HG02970 (cell line): ENCODE data around the gene RIC8A.
"Not testable (repeated sequence)": the region's sequence is repeated elsewhere in the genome, so short reads cannot be mapped to it uniquely, and the experiment has no call there.

Experiments
- ATAC-seq: cut with Tn5 transposase; IDR thresholded peaks from one replicate; pipeline ENCODE4 v1.9.1; 2021; ENCODE audit warnings: mild to moderate bottlenecking, moderate library complexity, moderate number of reproducible peaks; ENCODE audit not compliant: unreplicated experiment, low FRiP score

Gene RIC8A

GRCh38 chr11:216081-216974 lies 8.8 kb downstream of the RIC8A start:
- ATAC-seq, result no peak

DNA sequence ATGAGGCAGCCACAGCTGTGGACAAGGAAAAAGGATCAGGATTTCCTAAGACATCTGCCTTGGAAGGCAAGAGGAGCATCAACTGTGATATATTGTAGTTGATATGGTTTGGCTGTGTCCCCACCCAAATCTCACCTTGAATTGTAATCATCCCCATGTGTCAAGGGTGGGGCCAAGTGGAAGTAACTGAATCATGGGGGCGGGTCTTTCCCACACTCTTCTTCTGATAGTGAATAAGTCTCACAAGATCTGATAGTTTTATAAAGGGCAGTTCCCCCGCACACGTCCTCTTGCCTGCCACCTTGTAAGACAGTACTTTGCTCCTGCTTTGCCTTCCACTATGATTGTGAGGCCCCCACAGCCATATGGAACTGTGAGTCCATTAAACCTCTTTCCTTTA lies 10.2 kb downstream of the RIC8A start:
- ATAC-seq, result no peak

DNA sequence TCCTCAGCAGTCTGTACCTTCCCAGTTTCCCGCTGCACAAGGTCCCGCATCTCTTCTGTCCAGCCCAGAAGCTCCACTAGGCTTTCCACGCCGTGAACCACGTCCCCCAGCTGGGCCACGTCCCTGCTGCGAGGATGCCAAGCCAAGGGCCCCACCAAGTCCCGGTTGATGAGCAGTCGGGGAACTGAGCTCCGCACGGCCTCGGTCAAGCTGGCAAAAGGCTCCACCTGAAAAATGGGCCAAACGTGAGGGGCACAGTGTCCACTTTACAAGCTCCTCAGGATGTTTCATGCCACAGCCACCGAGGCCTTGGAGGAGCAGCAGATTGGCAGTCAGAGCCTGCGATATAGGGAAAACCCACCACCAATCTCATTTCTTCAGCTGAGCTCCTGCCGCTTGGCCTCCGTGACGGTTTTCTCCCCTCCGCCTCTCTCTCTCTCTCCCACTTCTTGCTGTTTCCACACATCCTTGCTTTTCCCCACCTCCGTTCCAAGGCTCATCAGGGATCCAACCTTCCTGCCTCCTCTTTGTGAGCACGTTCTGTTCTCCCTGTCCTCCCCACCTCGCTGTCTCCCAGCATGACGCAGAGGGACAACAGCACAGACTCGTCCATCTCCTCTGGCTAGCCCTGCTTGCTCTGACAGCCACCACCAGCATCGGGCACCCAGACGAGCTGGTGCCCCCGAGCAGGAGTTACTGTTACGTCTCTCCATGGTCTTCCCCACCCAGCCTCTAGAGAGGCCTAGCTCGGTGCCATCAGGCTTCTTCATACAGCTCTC lies 11.5 kb downstream of the RIC8A start:
- ATAC-seq, result no peak

DNA sequence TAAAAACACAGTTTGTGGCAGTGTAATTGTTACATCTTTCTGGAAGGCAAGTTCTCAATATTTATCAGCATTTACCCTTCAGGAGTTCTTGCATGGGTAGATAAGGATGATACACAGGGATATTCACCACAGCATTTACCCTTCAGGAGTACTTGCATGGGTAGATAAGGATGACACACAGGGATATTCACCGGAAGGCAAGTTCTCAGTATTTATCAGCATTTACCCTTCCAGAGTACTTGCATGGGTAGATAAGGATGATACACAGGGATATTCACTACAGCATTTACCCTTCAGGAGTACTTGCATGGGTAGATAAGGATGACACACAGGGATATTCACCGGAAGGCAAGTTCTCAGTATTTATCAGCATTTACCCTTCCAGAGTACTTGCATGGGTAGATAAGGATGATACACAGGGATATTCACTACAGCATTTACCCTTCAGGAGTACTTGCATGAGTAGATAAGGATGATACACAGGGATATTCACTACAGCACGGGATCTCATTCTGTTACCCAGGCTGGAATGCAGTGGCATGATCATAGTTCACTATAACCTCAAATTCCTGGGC lies 13.2 kb downstream of the RIC8A start:
- ATAC-seq, result not testable (repeated sequence)

DNA sequence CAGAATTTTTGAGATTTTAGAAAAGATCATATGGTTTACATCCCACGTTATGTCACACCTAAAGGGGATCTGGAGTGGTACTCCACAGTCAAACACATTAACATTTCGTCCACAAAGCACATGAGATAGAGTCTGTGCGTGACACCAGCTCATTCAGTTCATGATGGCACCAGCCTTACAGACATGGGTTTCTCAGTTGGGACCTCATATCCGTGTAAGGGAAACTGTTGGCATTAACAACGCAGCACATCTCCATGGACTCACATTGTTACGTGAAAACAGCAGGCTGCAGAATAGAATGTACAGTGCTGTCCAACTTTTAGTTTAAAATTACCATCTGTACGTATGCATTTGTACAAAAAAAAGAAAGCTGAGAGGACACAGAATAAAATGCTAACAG lies 14.0 kb downstream of the RIC8A start:
- no peak for ATAC-seq

DNA sequence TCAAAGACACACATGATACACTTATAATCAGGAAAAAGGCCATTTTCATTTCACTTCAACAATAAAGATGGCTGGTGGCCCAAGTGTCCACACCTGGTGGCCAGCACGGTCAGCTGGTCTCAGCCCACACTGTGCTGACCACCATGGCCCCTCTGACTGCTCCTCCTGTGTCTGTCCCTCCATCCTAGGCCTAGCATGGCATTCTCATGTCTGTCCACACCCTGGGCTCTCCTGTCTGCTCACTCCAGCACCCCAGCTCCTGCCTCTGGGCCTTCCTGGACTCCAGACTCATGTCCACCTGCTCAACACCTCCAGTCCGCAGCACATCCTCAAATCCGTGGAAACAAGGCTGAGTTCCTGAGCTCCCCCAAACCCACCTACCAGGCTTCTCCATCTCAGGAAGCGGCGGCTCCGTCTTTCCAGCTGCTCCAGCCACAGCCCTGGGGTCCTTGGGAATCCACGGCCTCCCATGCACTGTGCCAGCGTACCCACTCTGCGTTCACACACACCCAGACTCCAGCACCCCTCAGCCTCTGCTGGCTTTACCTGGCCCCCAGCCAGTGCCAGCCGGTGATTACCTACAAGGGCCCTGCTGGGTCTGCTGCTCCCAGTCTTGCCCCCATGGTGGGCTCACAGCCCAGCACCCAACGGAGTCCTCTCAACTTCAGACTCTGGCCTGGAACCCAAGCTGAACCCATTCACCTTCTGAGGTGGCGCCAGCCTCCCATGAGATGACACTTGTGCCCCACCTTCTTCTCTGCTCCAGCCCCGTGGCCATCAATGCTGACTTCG lies 14.7 kb downstream of the RIC8A start:
- ATAC-seq, result no peak

- ATAC-seq, result no peak
These were observed 15.7 kb downstream of the RIC8A start for GRCh38 chr11:223026-223789.

- no peak for ATAC-seq
These were observed 16.4 kb downstream of the RIC8A start for GRCh38 chr11:223884-224283.

DNA sequence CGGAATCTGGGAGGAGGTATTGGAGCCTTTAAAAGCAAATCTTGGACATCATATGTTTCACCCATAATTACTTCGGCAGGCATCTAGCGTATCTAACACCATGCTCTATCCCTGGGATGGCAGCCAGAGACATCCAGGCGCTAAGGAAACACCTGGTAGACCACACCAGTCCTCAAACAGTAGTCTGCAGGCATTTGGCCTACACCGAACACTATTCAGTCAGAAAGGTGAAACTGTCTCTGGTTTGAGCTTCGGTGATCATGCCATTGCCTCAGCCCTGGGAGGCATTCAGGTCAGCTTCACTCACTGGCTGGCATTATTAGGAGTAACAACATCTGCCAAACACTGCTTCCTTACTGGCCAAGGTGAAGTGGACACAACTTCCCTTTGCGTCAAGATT lies 16.9 kb downstream of the RIC8A start:
- ATAC-seq, result no peak

DNA sequence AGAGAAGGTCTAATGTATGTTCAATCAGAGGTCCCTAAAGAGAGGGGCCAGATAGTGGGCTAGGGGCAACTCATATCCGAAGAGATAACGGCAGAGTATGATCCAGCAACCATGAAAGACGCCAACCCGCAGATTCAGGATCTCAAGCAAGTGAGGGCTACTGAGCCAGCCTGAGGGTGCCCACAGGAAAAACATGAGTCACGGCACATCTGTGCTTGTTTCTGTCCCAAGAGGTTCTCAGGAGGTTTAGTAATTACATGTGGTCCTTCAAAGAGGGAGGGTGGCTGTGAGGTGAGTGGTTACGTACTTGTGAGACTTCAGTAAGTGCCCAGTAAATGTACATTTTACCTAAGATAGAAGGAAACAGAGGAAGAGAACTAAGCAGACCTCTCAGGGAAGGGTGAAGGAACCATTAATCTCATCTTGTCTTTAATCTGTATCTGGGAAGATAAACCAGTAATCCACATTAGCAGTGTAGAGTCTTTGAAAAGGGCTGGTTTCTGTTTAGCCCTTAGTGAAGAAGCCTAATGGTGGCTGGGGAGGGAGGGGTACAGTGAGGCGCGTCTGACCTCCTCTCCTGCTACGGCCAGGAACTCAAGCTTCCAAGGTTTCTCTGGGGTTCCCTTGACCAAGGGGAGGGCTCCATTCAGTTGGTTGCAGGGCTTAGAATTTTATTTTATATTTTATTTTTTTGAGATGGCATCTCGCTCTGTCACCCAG lies 18.4 kb downstream of the RIC8A start:
- no peak for ATAC-seq

GRCh38 chr11:227824-228379 lies 20.4 kb downstream of the RIC8A start:
- ATAC-seq, result no peak

- ATAC-seq, result no peak
These were observed 22.9 kb downstream of the RIC8A start for GRCh38 chr11:230431-230830.

- no peak for ATAC-seq
These were observed 25.5 kb downstream of the RIC8A start for GRCh38 chr11:232783-233565.

DNA sequence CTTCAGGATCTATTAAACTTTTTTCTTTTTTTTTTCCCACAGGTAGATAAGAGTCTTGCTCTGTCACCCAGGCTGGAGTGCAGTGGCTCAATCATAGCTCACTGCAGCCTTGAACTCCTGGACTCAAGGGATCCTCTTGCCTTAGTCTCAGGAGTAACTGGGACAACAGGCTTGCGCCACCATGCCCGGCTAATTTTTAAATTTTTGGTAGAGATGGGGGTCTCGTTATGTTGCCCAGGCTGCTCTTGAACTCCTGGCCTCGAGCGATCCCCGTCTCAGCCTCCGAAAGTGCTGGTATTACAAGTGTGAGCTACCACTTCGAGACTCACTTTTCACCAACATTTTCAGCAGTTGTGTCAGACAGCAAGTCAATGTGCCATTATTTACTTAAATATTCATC lies 27.7 kb downstream of the RIC8A start:
- no peak for ATAC-seq

GRCh38 chr11:235609-235996 lies 28.1 kb downstream of the RIC8A start:
- ATAC-seq, result no peak

DNA sequence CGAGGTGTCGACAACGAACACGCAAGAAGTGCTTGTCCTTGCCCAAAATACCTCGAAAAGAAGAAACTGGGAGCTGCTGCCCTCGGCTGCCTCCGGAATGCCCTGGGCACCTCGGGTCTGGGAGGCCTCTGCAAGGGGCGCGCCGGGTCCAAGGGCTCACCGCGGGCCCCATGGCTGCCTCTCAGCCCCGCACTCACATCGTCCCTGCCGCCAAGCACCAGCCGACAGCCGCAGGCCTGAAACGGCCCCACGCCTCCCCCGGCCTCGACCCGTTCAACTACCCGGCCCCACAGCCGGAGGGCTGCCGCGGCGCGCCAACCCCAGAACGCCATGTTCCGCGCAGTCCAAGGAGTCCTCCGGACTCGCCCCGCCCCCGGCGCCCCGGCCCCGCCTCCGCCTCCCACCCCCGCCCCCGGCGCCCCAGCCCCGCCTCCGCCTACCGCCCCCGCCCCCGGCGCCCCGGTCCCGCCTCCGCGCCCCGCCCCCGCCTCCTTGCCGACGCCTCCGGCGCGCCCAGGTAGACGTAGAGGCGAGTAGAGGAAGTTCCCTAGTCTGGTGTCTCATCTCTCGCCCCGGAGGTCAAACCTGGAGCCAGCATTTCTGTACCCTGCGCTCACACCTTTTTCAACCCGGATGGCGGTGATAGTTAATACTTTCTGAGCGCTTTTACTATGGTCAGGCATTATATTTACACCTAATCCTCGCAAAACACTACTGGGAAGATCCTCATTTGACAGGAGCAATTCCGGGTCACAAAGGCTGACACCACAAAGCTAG lies 28.7 kb downstream of the RIC8A start, which contains the start of gene SIRT3:
Gene SIRT3, minus strand, starts transcription at position 346 of the 777 bp plus-strand sequence. Its CDS starts 14 bp downstream, at position 332.
- peak; percentile 75 for ATAC-seq
